A673 (cell line): ENCODE data around the gene LEMD1.

Experiments
- EZH2 ChIP-seq: fragments of 200-600 bp; sonication (generic); IDR thresholded peaks from 2 replicates; pipeline ENCODE4 v1.6.1; 2017; ENCODE audit warnings: borderline replicate concordance, low read depth, mild to moderate bottlenecking, mixed read lengths, antibody characterized with exemption, low read length; ENCODE audit not compliant: poor library complexity, severe bottlenecking
- TF ChIP-seq, protein P1 (sequence below): fragments of 300-800, 200-600 bp; sonication (generic); conservative IDR thresholded peaks from 2 replicates; pipeline ENCODE4 v1.5.1; 2017; ENCODE audit warnings: low read depth, mild to moderate bottlenecking, antibody characterized with exemption, low read length, moderate library complexity, mixed read lengths

DNA sequence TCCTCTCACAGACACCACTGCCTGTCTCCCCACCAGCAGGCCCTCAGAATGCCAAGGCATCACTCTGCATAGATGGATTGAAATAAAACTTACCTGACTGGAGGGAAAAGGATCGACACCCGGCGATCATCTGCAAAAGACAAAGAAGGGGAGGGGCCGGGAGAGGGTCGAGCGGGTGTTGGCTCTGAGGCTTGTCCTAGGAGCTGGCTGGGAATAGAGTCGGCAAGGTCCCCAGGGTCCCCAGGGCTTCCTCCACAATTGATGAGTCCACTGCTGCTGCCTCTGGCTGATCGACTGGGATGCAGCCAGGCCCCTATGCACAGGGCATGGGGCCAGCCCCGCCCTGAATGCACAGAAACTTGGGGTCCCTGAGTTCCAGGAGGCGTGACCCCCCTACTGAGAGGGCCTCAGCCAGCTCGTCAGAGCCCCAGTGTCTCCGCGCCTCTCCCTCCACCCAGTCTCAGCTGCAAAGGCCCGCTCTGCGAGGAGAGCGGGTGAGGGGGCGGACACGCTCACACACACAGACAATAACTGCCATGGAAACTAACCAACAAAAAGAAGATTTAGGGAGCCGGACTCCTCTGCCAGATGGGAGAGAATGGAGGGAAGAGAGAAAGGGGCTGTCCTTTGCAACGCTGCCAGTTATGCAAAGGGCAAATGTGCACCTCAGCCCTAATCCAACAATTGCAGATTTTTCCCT lies 65.3 kb downstream of the LEMD1 start, which contains the start of gene KLHDC8A:
- TF ChIP-seq, protein P1, sequence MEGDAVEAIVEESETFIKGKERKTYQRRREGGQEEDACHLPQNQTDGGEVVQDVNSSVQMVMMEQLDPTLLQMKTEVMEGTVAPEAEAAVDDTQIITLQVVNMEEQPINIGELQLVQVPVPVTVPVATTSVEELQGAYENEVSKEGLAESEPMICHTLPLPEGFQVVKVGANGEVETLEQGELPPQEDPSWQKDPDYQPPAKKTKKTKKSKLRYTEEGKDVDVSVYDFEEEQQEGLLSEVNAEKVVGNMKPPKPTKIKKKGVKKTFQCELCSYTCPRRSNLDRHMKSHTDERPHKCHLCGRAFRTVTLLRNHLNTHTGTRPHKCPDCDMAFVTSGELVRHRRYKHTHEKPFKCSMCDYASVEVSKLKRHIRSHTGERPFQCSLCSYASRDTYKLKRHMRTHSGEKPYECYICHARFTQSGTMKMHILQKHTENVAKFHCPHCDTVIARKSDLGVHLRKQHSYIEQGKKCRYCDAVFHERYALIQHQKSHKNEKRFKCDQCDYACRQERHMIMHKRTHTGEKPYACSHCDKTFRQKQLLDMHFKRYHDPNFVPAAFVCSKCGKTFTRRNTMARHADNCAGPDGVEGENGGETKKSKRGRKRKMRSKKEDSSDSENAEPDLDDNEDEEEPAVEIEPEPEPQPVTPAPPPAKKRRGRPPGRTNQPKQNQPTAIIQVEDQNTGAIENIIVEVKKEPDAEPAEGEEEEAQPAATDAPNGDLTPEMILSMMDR = no peak
- TF ChIP-seq EZH2 = no peak
